Measurements from ENCODE around the gene ST3GAL5. TPM values are rescaled to one million over a fixed set of nuclear protein-coding genes. Genes with fewer than 3 reads are reported as not detected.

The ST3GAL5 gene
- total and polyA plus RNA-seq, 2 of the 8 experiments (the other 6 are each of a cell fraction or from before 2014, with no cell fraction given), result 1.9 to 4.5 TPM

- no peak overlapping the region for H3K18ac ChIP-seq (ENCODE audit: extremely low read depth, low read length)
- H3K23me2 ChIP-seq (ENCODE audit: low read depth, low read length), result no peaks in the 10 kb centered on the region
- ChIA-PET POLR2A (ENCODE audit: partially characterized antibody) (no interaction called here), CTCF (ENCODE audit: partially characterized antibody) (interaction anchor here (0.6 to 1.3 kb wide), 6 partner anchors 9 to 134 kb away, joined by 3 to 7 read pairs (median 3); no protein-coding TSS in a partner anchor)
- no peak overlapping the region for H4K91ac ChIP-seq (replicated peaks; ENCODE audit: insufficient read length, low read length)
- no peak overlapping the region for H2BK120ac ChIP-seq (replicated peaks; ENCODE audit: low read depth, low read length)
- no peak overlapping the region for H3K56ac ChIP-seq (replicated peaks; ENCODE audit: insufficient read length, low read depth, low read length)
- H3K27ac ChIP-seq (ENCODE audit: low read depth, low read length), result no peak overlapping the region
- H3K9me3 ChIP-seq (ENCODE audit: insufficient read depth in 2 of 2, low read depth in 1 of 2, low read length in 1 of 2), result no peaks in the 10 kb centered on the region
- no peak overlapping the region for H3K4me3 ChIP-seq (ENCODE audit: extremely low read depth in 1 of 4, insufficient read depth in 2 of 4, low read depth in 3 of 4, low read length in 4 of 4)
- no peak overlapping the region for H3K23ac ChIP-seq (ENCODE audit: insufficient read length)
- no peaks in the 10 kb centered on the region for H3K27me3 ChIP-seq (replicated peaks in 1 of 4; ENCODE audit: control insufficient read depth in 3 of 4, extremely low read depth in 1 of 4, insufficient read depth in 3 of 4, low read length in 3 of 4)
- no peak overlapping the region for H2BK12ac ChIP-seq (ENCODE audit: low read depth, low read length)
- 91% methylated on average over 9 of the region's 9 CpGs; no CpG with 5 or more reads in 1 of the 2 experiments for WGBS, 2 experiments (ENCODE audit: extremely low coverage in 1 of 2, insufficient coverage in 1 of 2, insufficient read length in 1 of 2, insufficient replicate concordance in 2 of 2, low coverage in 1 of 2, low lambda C conversion rate in 2 of 2, missing lambda C conversion rate in 1 of 2)
- H4K20me1 ChIP-seq (replicated peaks in 1 of 2; ENCODE audit: control insufficient read depth in 1 of 2, insufficient read depth in 2 of 2, low read length in 2 of 2), result peaks cover 0 to 1% of the 10 kb centered on the region in 2 experiments
- H2BK15ac ChIP-seq (ENCODE audit: low read length), result no peak overlapping the region
- H3K14ac ChIP-seq (ENCODE audit: insufficient read length), result no peak overlapping the region
- FAIRE-seq (no peak), DNase-seq (ENCODE audit: low read depth in 1 of 2, low spot score in 2 of 2) (no peak)
- no peaks in the 10 kb centered on the region for H3K79me1 ChIP-seq (ENCODE audit: low read depth, low read length)
- no peak overlapping the region for H2BK5ac ChIP-seq (ENCODE audit: low read depth, low read length)
- H2AFZ ChIP-seq (ENCODE audit: low read length), result no peak overlapping the region
- no peak overlapping the region for H3K4me2 ChIP-seq (ENCODE audit: insufficient read depth in 1 of 2, low read depth in 2 of 2, low read length in 2 of 2)
- H2AK5ac ChIP-seq (ENCODE audit: low read depth, low read length), result no peak overlapping the region
- H2BK20ac ChIP-seq (ENCODE audit: low read length), result no peak overlapping the region
- H3K36me3 ChIP-seq (ENCODE audit: control insufficient read depth in 2 of 4, insufficient read depth in 4 of 4, low read length in 3 of 4), result no peaks in the 10 kb centered on the region
- H3K4me1 ChIP-seq (replicated peaks in 1 of 4; ENCODE audit: control insufficient read depth in 3 of 4, insufficient read depth in 4 of 4, low read length in 3 of 4), result peaks cover 0 to 2% (median 0%) of the 10 kb centered on the region in 4 experiments; a peak in 1 of 7 replicates
- H4K5ac ChIP-seq (ENCODE audit: insufficient read length, low read depth, low read length), result no peak overlapping the region
- no peak overlapping the region for H3K9ac ChIP-seq (replicated peaks in 1 of 4; ENCODE audit: extremely low read depth in 1 of 4, low read depth in 3 of 4, low read length in 3 of 4)
- H3K79me2 ChIP-seq (ENCODE audit: control insufficient read depth in 1 of 2, insufficient read depth in 2 of 2, low read length in 2 of 2), result no peaks in the 10 kb centered on the region
- H4K8ac ChIP-seq (ENCODE audit: extremely low read depth, insufficient read depth, low read length), result no peak overlapping the region
- H3K4ac ChIP-seq (replicated peaks; ENCODE audit: insufficient read length, low read depth, low read length), result no peak overlapping the region
- TF ChIP-seq KDM4A (IDR thresholded peaks at IDR 0.05; ENCODE audit: low read depth, low read length, severe bottlenecking) (no peak), GTF2F1 (IDR thresholded peaks at IDR 0.05; ENCODE audit: borderline replicate concordance, low read depth, low read length) (no peak), RXRA (IDR thresholded peaks at IDR 0.05; ENCODE audit: insufficient read depth, low read depth, low read length) (no peak), BCL11A (IDR thresholded peaks at IDR 0.05; ENCODE audit: low read depth in 2 of 2, low read length in 2 of 2) (no peak), BACH1 (IDR thresholded peaks at IDR 0.05; ENCODE audit: low read length) (no peak), TAF7 (optimal IDR thresholded peaks at IDR 0.05; ENCODE audit: borderline replicate concordance, low read depth, low read length) (no peak), TEAD4 (IDR thresholded peaks at IDR 0.05; ENCODE audit: low read depth, low read length) (no peak), POU5F1 (IDR thresholded peaks at IDR 0.05; ENCODE audit: low read depth, low read length) (no peak), SIRT6 (IDR thresholded peaks at IDR 0.05; ENCODE audit: low read length) (no peak), EGR1 (IDR thresholded peaks at IDR 0.05; ENCODE audit: borderline replicate concordance, low read depth, low read length) (no peak), SP2 (IDR thresholded peaks at IDR 0.05; ENCODE audit: low read length) (no peak), KDM1A (IDR thresholded peaks at IDR 0.05; ENCODE audit: borderline replicate concordance, low read length) (no peak), PHF8 (conservative IDR thresholded peaks at IDR 0.05; ENCODE audit: low read depth, low read length) (no peak), RNF2 (IDR thresholded peaks at IDR 0.05; ENCODE audit: borderline replicate concordance, low read depth, low read length, missing control alignments, poor library complexity, severe bottlenecking) (no peak), POLR2AphosphoS5 (IDR thresholded peaks at IDR 0.05; ENCODE audit: low read depth, low read length) (no peak)
Measured at GRCh38 chr2:85868822-85869221, 20.0 kb downstream of the ST3GAL5 start.

Data from H1 (cell line).